ENCODE results near the gene FAM20C.

DNA sequence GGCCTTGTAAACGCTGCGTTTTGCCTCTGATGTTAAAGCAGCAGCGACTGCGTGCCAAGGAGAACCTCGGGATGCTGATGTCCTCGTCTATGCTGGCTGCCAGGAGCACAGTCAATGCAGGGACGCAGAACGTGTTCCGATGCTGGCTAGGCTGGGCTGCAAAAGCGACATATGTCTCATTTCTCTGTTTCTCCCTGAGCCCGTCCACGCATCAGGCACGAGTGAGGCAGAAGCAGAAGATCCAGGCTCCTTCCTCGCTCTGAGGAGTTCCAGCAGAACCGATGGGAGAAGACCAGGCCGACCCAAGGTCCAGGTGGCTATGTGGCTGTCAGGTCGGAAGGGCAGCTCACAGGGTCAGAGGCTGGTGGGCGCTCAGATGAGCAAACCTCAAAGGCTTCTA, 93.9 kb downstream of the FAM20C start:
- TF ChIP-seq, protein P1, sequence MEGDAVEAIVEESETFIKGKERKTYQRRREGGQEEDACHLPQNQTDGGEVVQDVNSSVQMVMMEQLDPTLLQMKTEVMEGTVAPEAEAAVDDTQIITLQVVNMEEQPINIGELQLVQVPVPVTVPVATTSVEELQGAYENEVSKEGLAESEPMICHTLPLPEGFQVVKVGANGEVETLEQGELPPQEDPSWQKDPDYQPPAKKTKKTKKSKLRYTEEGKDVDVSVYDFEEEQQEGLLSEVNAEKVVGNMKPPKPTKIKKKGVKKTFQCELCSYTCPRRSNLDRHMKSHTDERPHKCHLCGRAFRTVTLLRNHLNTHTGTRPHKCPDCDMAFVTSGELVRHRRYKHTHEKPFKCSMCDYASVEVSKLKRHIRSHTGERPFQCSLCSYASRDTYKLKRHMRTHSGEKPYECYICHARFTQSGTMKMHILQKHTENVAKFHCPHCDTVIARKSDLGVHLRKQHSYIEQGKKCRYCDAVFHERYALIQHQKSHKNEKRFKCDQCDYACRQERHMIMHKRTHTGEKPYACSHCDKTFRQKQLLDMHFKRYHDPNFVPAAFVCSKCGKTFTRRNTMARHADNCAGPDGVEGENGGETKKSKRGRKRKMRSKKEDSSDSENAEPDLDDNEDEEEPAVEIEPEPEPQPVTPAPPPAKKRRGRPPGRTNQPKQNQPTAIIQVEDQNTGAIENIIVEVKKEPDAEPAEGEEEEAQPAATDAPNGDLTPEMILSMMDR (IDR thresholded peaks at IDR 0.05), result no peak
- TF ChIP-seq ZFX (IDR thresholded peaks at IDR 0.05; ENCODE audit: borderline replicate concordance), result no peak

Measured in 22Rv1 (cell line).